HPDE6-E6E7 (cell line): ENCODE measurements around the gene TOMM5.
A peak's percentile ranks its signal among the peaks of the same experiment; 100 is the strongest.
"Not testable (repeated sequence)": the region's sequence is repeated elsewhere in the genome, so short reads cannot be mapped to it uniquely, and the experiment has no call there.

ENCODE experiments used
- DNase-seq: peaks from one replicate; pipeline ENCODE4 v3.0.0; 2011; ENCODE audit warnings: missing footprints; ENCODE audit errors: extremely low spot score

Gene TOMM5

DNA sequence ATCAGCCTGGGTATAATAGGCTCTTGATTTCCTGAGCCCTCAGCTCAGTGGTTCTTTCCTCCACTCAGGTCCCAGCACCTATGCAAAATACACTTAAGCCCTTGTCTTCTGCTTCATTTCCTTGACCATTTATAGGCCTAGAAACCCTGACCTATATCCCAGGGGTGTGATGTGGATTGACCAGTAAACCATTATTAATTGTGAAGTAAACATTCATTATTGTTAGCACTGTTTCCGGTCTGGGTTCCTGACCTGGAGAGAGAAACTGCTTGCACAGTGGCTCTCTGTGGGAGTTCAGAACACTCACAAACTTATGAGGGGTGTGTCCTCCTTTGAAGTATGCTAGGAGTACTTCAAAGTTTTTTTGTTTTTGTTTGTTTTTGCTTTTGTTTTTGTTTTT is 19.6 kb upstream of the TOMM5 start:
- no peak for DNase-seq

DNA sequence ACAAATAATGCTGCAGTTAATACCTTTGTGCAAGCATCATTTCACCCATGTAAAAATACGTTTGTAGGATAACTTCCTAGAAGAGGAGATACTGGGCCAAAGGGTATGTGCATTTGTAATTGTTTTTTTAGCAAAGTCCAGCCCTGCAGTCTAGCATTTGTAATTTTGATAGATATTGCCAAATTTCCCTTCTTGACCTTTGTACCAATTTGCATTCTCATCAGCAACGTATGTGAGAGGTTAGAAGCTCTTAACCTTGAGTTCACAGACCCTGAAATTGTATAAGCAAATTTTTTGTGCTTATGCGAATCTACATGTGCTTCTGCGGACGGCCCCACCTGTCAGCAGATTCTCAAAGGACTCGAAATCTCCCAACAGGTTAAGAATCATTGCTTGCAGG is 18.6 kb upstream of the TOMM5 start:
- DNase-seq = no peak

DNA sequence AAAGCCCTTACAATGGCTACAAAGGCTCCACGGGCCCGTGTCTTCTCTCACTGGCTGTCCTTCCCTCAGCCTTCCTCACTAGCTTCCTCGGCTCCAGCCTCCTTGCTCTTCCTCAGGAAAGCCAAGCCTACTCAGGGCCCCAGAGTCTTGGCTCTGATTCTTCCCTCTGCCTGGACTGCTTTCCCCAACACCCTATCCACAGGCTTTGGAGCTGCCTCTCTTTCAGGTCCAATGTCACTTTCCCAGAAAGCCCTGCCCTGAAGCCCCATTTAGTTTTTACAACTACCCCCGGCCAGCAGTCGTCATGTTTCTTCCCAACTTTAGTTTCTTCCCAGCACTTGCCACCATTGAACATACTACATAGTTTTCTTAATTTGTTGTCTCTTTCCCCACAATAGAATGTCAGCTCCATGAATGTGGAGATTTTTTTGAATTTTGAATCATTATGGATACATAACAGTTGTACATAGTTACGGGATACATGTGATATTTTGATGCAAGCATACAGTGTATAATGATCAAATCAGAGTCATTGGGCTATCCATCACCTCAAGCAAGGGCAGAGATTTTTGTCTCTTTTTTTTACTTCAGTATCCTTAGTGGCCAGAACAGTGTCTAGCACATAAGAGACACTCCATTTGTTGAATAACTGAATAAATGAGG is 17.5 kb upstream of the TOMM5 start:
- no peak for DNase-seq

DNA sequence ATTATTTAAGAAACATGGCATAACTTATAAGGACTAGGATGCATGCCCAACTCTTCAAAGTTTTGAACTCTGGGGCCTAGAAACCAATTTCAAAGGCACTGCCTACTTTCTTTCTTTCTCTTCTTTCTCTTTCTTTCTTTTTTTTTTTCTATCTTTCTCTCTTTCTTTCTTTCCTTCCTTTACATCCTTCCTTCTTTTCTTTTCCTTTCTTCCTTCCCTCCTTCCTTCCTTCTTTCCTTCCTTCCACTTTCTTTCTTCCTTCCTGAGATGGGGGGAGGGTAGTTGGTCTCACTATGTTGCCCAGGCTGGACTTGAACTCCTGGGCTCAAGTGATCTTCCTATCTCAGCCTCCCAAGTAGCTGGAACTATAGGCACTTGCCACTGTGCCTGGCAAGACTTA is 15.9 kb upstream of the TOMM5 start:
- DNase-seq = no peak

DNA sequence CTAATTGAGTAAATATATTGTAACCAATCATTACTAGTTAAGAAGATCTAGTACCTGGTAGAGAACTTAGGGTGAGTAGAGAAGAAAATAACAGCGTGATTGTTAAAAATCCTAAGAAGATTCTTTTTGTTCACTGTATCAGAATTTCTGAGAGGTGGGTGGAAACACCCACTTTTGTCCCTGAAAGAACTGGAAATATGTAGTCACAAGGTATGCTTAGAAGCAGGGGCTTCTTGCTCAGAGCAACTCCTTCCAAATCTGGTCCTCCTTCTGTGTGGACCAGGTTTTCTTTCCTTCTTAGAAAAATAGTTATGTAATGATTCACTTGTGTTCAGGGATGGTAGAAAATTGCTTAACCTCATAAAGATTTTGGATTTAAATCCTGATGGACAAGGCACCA is 11.9 kb upstream of the TOMM5 start:
- DNase-seq = no peak

DNA sequence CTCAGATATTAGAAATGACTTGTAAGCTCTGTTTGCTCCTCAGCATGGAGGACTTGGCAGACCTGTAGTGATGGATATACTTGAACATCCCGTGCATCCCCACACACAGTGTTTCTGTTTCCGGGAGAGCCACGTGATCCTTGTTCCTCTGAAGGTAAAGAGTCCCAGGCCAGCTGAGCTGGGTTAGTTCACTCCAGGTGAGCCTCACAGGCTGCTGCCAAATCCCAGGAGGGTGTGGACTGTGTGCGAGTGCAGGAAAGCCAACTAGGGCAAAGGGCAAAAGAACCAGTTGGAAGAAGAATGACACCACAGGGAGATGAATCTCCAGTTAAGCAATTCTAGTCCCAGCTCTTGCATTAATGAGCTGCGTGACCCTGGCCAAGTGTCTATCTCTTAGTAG is 10.4 kb upstream of the TOMM5 start:
- peak; percentile 50 for DNase-seq

DNA sequence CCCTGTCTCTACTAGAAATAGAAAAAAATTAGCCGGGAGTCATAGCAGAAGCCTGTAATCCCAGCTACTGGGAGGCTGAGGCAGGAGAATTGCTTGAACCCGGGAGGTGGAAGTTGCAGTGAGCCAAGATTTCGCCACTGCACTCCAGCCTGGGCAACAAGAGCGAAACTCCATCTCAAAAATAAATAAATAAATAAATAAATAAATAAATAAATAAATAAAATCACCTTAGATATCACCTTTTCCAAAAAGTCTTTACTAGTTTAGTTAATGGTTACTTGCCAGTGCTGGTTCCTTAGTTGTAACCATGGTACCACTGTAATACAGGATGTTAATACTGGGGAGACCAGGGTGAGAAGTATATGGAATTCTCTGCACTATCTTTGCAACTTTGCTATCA is 9.7 kb upstream of the TOMM5 start:
- not testable (repeated sequence) for DNase-seq

DNA sequence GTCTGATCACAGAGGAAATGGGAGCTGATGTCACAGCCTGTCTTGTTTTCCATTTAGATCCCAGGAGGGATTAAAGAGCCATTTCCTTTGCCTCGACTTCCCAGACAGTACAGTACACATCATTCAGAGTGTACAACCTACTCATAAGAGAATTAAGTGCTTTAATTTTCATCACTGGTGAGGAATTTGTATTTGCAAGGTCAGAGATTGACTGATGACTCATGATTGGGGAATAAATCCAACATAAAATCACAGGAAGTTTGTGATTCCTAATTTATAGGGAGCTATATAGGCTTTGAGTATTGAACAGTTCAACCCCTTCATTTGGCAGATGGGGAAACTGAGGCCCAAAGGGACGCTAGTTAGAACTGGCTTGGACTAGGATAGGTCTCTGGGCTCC is 4.1 kb upstream of the TOMM5 start:
- DNase-seq = no peak

DNA sequence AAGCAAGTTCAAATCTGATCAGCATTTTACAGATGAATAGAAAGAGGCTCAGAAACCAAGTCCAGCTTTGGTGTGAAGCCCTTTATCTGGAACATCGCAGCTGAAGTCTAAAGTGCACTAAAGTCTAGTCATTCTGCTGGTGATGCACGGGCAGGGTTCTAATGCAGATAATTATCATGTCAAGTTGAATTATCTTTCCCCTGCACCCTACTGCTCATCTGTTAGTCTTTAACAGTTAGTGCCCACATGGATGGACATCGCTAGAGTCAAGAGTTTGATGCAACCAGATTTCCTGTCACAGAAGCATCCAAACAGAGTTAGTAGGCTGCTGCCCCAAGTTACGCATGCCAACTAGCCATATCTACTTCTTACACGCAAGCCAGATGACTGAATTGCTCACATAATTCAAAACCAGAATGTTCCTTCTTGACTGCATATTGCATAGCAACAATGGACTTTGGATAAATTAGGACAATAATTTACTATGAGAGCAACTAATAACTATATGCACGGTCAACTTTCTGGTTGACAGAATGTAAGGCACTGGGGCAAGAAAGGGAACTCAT is 1.6 kb upstream of the TOMM5 start:
- no peak for DNase-seq

DNA sequence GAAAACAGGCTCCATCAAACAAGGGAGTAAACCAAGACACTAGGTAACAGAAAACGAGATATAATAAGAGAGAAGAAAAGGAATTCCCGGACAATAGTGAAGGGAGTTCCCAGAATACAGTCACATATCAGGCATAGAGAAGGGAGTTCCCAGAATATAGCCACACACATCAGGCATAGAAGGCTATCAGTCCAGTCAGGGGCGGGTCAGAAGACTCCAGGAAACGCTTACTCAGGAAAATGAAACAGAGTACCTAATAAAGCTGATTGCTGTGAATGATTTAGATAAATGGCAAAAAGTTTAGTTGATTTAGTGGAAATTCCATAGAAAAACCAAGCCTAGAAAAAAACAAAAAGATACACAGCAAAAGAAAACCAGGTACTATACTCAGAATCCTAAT is 4.9 kb downstream of the TOMM5 start:
- DNase-seq = no peak

DNA sequence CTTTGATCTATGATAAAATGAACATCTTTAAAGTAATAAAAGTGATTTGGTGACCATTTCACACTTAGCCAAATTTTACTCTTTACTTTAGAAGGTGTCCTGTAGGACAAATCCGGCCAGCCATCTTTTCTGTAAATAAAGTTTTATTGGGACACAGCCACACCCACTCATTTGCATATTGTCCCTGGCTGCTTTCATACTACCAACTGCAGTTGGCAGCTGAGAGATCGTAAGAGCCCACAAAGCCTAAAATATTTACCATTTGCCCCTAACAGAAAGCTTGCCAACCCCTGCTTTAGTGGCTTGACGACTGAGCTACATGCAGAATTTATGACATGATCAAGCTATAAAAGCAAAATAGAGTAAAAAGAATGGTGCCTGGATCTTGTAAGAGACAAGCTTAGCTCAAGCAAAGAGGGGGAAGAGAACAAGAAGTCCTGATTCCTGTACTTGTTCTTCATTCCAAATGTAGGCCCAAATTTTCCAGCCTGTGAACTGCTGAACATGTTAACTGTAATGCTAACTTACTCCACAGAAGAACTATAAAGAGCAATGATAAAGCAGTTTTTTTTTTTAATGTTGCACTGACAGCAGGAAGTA is 8.8 kb downstream of the TOMM5 start:
- no peak for DNase-seq

DNA sequence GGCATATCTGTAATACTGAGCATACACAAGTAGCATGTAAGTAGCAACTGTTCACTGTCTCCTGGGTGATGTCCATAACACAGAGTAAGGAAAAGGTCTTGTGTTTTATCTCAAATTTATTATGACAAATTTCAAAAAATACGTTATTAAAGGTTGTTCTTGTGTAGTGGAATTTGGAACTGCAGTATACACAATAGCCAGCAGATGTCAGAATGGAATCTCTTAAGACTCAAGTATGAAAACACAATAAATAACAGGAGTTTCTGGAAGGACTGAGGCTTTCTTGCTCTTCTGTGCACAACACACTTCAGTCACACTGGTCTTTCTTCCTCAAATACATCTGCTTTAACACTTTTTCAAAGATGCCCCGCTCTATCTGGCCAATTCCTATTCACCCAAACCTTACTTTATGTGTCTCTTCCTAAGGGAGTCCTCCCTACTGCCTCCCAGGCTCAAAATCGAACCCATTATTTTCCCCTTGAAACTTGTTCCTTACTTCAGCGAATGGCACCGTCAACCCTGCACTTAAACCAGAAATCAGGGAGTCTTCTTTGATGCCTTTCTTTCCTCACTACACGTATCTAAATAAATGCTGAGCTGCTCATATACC is 9.7 kb downstream of the TOMM5 start:
- DNase-seq = no peak

DNA sequence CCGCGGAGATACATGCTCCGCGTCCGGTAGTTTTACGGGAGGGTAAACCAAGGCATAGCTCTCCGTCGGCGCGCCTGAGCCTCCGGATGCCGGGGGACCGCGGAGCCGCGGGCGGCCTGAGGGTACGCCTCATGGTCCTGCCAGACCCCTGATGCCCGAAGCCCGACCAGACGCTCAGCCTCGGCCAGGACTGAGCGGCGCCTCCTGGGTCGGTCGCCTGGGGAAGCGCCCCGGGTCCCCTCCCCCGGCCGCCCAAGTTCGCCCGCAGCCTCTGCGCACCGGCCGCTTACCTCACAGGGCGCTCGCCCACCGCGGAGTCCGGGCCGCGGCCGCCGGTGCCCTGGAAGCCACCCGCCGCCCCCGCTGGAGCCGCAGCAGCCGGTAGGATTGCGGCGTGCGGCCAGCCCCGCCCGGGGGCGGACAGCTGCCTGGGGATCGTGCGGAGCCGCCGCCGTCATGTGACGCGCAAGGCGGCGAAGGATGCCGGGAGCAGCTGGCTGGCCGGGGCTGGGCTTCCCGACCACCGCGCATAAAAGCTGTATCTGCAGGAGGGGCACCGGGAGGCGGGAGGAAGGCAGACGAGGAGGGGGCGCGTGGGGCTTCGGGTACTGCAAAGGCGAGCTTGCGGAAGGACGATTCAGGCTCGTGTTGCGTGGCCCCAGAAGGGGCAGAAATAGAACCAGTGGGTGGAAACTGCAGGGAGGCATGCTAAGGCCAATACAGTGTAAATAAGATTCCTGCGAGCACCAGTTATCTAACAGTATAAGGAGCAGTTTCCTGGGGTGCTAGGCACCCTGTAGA is 16.3 kb downstream of the TOMM5 start, which contains the start of gene FBXO10:
TSS of gene FBXO10 (minus strand) at position 460 of the 801 bp plus-strand sequence. CDS start 34,612 bp downstream, outside the sequence.
- DNase-seq = peak; percentile 42

DNA sequence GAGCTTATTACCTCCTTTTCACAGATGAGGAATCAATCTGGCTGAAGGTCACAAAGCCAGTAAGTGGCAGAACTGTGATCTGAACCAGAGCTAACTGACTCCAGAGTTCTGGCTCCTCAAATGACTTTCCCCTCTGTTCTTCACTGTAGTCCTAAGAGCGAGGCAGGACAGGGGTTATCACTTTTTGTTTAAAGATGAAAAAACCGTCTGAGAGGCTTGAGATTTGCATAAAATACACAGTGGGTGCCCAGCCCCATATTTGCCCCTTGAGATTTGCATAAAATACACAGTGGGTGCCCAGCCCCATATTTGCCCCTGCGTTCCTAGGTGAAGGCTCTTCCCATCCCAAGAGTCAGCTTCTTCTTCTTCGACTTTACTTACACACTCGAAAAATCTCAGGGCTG is 16.9 kb downstream of the TOMM5 start:
- no peak for DNase-seq

DNA sequence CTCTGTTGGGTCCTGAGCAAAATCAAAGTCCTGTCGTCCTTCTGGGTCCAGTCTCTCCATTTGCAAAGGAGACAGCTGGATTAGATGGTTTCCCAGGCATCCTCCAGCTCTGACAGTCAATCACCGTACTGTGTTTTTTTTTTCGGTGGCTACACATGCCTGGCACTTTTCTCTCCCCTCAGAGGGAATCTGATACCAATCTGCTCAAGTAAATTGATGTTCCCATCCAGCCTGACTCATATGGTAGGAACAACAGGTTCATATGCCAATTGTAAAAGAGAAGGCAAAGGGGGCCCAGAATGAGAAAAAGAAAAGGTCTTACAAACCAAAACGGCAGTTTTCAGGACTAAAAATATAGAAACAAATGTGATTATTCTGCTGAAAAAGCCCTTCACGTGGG is 17.4 kb downstream of the TOMM5 start:
- DNase-seq = no peak

DNA sequence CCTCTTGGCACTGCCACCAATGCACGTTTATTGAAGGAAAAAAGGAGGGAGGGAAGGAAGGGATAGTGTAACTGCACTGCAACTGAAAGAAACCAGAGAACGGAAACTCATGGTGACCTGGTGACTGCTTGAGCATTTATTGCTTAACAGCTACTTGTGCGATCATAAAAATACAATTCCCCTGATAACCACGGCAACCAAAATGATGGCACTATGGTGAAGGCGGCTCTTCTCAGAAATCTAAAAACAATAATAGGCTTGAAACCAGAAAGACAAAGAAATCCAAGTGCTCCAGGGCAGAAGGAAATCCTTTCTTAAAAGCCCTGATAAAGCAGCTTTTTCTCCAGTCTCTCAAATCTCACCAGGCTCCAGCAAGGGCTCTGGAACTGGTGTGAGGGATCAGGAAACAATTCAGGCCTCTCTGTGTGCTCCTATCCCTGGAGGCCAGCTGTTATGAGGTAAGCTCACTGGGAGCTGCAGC is 18.1 kb downstream of the TOMM5 start:
- DNase-seq = no peak

DNA sequence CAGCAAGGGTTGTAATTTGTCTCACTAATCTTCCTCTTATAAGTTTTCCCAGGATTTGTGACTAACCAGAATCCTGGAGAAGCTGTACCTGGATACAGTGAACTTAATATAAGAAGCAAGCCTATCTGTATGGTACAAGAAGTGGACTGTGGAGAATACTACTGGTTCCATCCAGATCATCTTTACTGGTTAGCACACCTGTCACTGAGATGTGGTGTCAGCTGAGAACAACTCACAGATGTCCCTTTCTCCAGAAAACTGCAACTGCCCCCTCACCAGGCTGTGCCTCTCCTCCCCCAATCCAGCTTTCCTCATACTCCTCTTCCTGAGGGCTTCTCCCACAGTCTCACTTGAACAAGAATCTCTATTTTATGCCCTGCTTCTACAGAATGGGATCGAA is 21.1 kb downstream of the TOMM5 start:
- DNase-seq = no peak

DNA sequence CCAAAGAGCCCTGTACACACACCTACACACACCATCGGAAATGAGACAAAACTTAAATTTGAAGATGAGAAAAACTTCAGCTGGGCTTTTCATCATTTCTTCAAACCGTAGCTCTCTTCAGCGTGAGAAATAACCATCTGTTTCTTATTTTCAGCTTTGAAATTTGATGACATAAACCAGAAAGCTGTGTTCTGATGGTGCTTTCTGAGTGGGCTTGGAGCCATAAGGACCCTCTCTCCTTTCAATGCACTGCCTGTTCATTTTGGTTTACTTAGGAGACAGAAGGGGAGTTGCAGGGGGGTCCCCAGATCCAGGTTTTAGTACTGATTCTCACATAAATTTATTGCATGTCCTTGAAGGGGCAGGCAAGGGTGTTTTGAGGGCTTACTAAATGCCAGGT is 25.7 kb downstream of the TOMM5 start:
- DNase-seq = no peak

DNA sequence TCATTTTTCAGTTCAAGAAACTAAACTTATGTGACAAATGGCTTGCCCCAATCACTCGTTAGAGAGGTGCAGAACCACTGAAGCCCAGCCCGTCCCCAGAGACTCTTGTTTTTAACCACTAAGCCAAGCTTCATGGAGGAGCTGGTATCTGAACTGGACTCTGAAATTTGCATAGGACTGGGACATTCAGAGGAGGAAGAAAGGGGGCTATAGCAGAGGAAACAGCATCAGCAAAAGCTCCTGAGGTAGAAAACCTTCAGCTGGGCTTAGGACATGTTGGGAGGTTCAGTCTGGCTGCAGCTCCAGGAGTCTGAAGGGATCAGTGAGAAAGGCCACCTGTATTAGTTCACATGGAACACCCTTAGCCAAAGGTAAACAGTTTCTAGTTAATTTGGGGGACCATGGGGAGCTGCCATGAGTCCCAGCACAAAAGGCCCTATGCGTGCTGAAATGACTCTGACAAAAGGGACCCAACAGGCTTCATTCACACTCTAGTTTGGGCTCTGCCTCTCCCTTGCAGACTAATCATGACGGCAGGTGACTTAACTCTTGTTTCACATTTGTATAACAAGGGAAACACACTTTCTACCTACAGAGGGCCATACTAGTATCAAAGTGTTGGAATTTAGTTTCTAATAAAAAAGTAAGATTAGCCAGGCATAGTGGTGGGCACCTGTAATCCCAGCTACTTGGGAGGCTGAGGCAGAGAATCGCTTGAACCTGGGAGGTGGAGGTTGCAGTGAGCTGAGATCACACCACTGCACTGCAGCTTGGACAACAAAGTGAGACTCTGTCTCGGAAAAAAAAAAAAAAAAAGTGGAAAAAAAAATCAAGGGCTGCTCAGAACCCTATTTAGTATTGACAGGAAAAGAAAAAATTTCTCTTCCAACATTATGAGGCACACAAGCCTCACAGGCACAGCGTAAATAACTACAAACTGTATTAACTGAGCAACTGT is 26.5 kb downstream of the TOMM5 start:
- DNase-seq = no peak

DNA sequence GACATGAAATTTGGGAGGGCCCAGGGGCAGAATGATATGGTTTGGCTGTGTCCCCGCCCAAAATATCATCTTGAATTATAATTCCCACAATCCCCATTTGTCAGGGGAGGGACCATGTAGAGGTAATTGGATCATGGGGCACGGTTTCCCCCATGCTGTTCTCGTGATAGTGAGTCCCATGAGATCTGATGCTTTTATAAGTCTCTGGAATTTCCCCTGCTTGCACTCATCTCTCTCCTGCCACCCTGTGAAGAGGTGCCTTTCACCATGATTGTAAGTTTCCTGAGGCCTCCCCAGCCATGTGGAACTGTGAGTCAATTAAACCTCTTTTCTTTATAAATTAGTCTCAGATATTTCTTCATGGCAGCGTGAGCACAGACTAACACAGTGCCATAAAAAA is 27.5 kb downstream of the TOMM5 start:
- no peak for DNase-seq
